Endothelial cell of umbilical vein (primary cell): ENCODE data around the gene CNTN5. TPM values are rescaled to one million over a fixed set of nuclear protein-coding genes. Genes with fewer than 3 reads are reported as not detected.

Source experiments
- BruUV-seq: library from RNA; stranded (reverse); fragments of 400-500 nt; replicated peaks from 2 replicates; lab custom pipeline; 2021; lab: Mats Ljungman, UMichigan
- CTCF ChIA-PET: fragments of 300-600, 350-600 bp; sonication (Branson Sonifier 250); formaldehyde crosslinking; loops from one replicate; lab custom pipeline; 2021; ENCODE audit warnings: antibody characterized with exemption, inconsistent platforms; lab: Charles Lee
- POLR2A ChIA-PET: fragments of 300-600, 350-600 bp; sonication (Branson Sonifier 250); formaldehyde crosslinking; loops from one replicate; lab custom pipeline; 2021; ENCODE audit warnings: antibody characterized with exemption, inconsistent platforms; lab: Charles Lee
- DNase-seq: peaks from one replicate; pipeline ENCODE4 v3.0.0-alpha.2; 2011; ENCODE audit warnings: low read depth, low spot score
- FAIRE-seq: peaks from 2 replicates; lab custom pipeline; 2011; peaks lifted over from hg19 to GRCh38; lab: Jason Lieb, UNC
- H2AFZ ChIP-seq: 2 replicates; pipeline ENCODE4 v1.6.0; 2012; ENCODE audit warnings: low read depth, low read length, control low read depth, inconsistent platforms
- H3K27ac ChIP-seq: 2 replicates; pipeline ENCODE4 v1.5.1; 2011; ENCODE audit warnings: low read depth, mild to moderate bottlenecking, control low read depth, low read length, moderate library complexity; ENCODE audit not compliant: insufficient read depth
- H3K27me3 ChIP-seq, 2 experiments: 2 replicates each; pipeline versions ENCODE4 v1.6.0 to v1.6.1; 2011; ENCODE audit warnings: low read length in 2 of 2, mixed read lengths in 1 of 2; ENCODE audit not compliant: control insufficient read depth in 2 of 2, insufficient read depth in 2 of 2
- H3K36me3 ChIP-seq, 2 experiments: 2 replicates in 1 of 2; 3 replicates in 1 of 2; pipeline ENCODE4 v1.5.1; 2011; ENCODE audit warnings: low read length in 2 of 2, mild to moderate bottlenecking in 1 of 2, moderate library complexity in 1 of 2; ENCODE audit not compliant: control insufficient read depth in 2 of 2, insufficient read depth in 2 of 2; ENCODE audit errors: extremely low read depth in 1 of 2
- H3K4me1 ChIP-seq: 3 replicates; pipeline ENCODE4 v1.5.1; 2011; ENCODE audit warnings: mild to moderate bottlenecking, low read length; ENCODE audit not compliant: control insufficient read depth, insufficient read depth; ENCODE audit errors: extremely low read depth
- H3K4me2 ChIP-seq: 2 replicates; pipeline ENCODE4 v1.6.1; 2011; ENCODE audit warnings: low read length, control low read depth, mixed read lengths; ENCODE audit not compliant: insufficient read depth
- H3K4me3 ChIP-seq, 3 experiments: fragments of 200-600 bp in 1 of 3; sonication (generic), shearing (Covaris generic) in 1 of 3; replicated peaks in 1 of 3; 2 replicates each; pipeline ENCODE4 v1.5.1; 2011 to 2016; ENCODE audit warnings: control low read depth in 3 of 3, low read length in 3 of 3, mild to moderate bottlenecking in 2 of 3, inconsistent platforms in 1 of 3, low read depth in 1 of 3, moderate library complexity in 1 of 3; ENCODE audit not compliant: insufficient read depth in 1 of 3
- H3K79me2 ChIP-seq: 2 replicates; pipeline ENCODE4 v1.6.0; 2012; ENCODE audit warnings: low read length, inconsistent platforms; ENCODE audit not compliant: control insufficient read depth, insufficient read depth
- H3K9ac ChIP-seq: replicated peaks from 2 replicates; pipeline ENCODE3; 2011; ENCODE audit warnings: low read length, control low read depth; ENCODE audit not compliant: insufficient read depth; ENCODE audit errors: extremely low read depth
- H3K9me1 ChIP-seq: replicated peaks from 3 replicates; pipeline ENCODE4 v1.6.0; 2011; ENCODE audit warnings: mild to moderate bottlenecking, low read length; ENCODE audit not compliant: control insufficient read depth, insufficient read depth; ENCODE audit errors: extremely low read depth
- H3K9me3 ChIP-seq: replicated peaks from 2 replicates; pipeline ENCODE4 v1.5.1; 2012; ENCODE audit warnings: low read length, inconsistent platforms; ENCODE audit not compliant: control insufficient read depth, insufficient read depth
- H4K20me1 ChIP-seq: replicated peaks from 2 replicates; pipeline ENCODE3; 2011; ENCODE audit warnings: mild to moderate bottlenecking, low read length; ENCODE audit not compliant: control insufficient read depth, insufficient read depth; ENCODE audit errors: extremely low read depth
- EZH2 ChIP-seq: IDR thresholded peaks from 2 replicates; pipeline ENCODE4 v1.6.1; 2012; ENCODE audit warnings: borderline replicate concordance, low read depth, mild to moderate bottlenecking, moderate library complexity, low read length, inconsistent platforms; ENCODE audit not compliant: severe bottlenecking
- FOS ChIP-seq: IDR thresholded peaks from 2 replicates; pipeline ENCODE4 v1.6.1; 2011; ENCODE audit warnings: mild to moderate bottlenecking, low read length, moderate library complexity, borderline replicate concordance; ENCODE audit not compliant: insufficient read depth
- GATA2 ChIP-seq: IDR thresholded peaks from 2 replicates; pipeline ENCODE4 v1.7.0; 2011; ENCODE audit warnings: low read depth, mild to moderate bottlenecking, moderate library complexity, mixed read lengths, low read length; ENCODE audit not compliant: insufficient read length, insufficient read depth
- JUN ChIP-seq: IDR thresholded peaks from 2 replicates; pipeline ENCODE4 v1.6.1; 2011; ENCODE audit warnings: borderline replicate concordance, low read depth; ENCODE audit not compliant: insufficient read length, insufficient read depth
- MYC ChIP-seq: IDR thresholded peaks from one replicate; pipeline ENCODE4 v1.6.1; 2011; ENCODE audit warnings: mild to moderate bottlenecking, low read depth, low read length
- POLR2A ChIP-seq: IDR thresholded peaks from 2 replicates; pipeline ENCODE4 v1.6.1; 2012; ENCODE audit warnings: low read depth, mild to moderate bottlenecking, control low read depth, low read length
- POLR2AphosphoS5 ChIP-seq: IDR thresholded peaks from 2 replicates; pipeline ENCODE4 v1.6.1; 2012; ENCODE audit warnings: low read depth, mild to moderate bottlenecking, control low read depth, low read length, moderate library complexity; ENCODE audit not compliant: insufficient read depth
- dilution Hi-C: fragments of 300-500 bp; cut with MboI; formaldehyde crosslinking; loops from one replicate; pipeline ENCODE4 v1.15.0; 2019; ENCODE audit warnings: low sequenced_read_pairs; ENCODE audit not compliant: extremely low pct_ligation_motif_present
- intact Hi-C: fragments of 100-400 bp; cut with micrococcal nuclease; formaldehyde crosslinking; loops from one replicate; pipeline ENCODE4 v1.10.0; 2022
- polyA plus RNA-seq, 4 experiments: library from polyadenylated mRNA; depleted of rRNA in 3 of 4; stranded (reverse) in 3 of 4; unstranded in 1 of 4; fragments of >200 nt; gene quantifications; 2 replicates each; pipeline versions ENCODE4 v1.2.1 to v1.2.3, GENCODE V29; 2011 to 2012; ENCODE audit warnings: missing spikeins in 1 of 4
- total RNA-seq: library from RNA; stranded (reverse); gene quantifications from 2 replicates; pipeline ENCODE4 v1.2.3, GENCODE V29; 2021
- TF ChIP-seq, protein P1 (sequence below), 2 donors: IDR thresholded peaks; 1 replicate in 1 of 2; 2 replicates in 1 of 2; pipeline ENCODE4 v1.5.1; 2011; ENCODE audit warnings: low read length in 2 of 2, mild to moderate bottlenecking in 2 of 2, moderate library complexity in 2 of 2, control low read depth in 1 of 2, inconsistent platforms in 1 of 2, low read depth in 1 of 2; ENCODE audit not compliant: insufficient read depth in 1 of 2; ENCODE audit errors: extremely low read depth in 1 of 2
- TF ChIP-seq, protein P2 (sequence below): IDR thresholded peaks from 2 replicates; pipeline ENCODE4 v1.6.1; 2011; ENCODE audit not compliant: insufficient read depth, insufficient read length

CNTN5 gene
- total and polyA plus RNA-seq, 2 donors (not counting 3 experiments of a cell fraction or from before 2014, with no cell fraction given) = not detected

DNA sequence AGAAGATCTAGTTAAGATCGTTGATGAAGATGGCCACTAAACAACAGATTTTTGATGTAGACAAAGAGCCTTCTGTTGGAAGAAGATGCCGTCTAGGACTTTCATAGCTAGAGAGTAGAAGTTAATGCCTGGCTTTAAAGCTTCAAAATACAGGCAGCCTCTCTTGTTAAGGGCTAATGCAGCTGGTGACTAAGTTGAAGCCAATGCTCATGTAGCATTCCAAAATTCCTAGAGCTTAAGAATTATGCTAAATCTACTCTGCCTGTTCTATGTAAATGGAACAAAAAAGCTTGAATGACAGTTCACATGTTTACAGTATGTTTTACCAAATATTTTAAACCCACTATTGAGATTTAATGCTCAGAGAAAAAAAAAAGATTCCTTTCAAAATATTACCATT lies 492.6 kb downstream of the CNTN5 start:
- Histone ChIP-seq H3K27me3 (no peaks in the 10 kb centered on the region), H3K36me3 (no peaks in the 10 kb centered on the region), H2AFZ (no peak overlapping the region), H4K20me1 (no peaks in the 10 kb centered on the region), H3K4me3 (no peak overlapping the region), H3K4me2 (no peak overlapping the region), H3K27ac (no peak overlapping the region), H3K9ac (no peak overlapping the region), H3K9me3 (peaks cover 4% of the 10 kb centered on the region), H3K79me2 (no peaks in the 10 kb centered on the region), H3K4me1 (no peaks in the 10 kb centered on the region), H3K9me1 (no peaks in the 10 kb centered on the region)
- DNase-seq (no peak), FAIRE-seq (no peak)
- ChIA-PET CTCF (no interaction called here), POLR2A (no interaction called here)
- no peak for TF ChIP-seq POLR2A
- TF ChIP-seq, protein P1, sequence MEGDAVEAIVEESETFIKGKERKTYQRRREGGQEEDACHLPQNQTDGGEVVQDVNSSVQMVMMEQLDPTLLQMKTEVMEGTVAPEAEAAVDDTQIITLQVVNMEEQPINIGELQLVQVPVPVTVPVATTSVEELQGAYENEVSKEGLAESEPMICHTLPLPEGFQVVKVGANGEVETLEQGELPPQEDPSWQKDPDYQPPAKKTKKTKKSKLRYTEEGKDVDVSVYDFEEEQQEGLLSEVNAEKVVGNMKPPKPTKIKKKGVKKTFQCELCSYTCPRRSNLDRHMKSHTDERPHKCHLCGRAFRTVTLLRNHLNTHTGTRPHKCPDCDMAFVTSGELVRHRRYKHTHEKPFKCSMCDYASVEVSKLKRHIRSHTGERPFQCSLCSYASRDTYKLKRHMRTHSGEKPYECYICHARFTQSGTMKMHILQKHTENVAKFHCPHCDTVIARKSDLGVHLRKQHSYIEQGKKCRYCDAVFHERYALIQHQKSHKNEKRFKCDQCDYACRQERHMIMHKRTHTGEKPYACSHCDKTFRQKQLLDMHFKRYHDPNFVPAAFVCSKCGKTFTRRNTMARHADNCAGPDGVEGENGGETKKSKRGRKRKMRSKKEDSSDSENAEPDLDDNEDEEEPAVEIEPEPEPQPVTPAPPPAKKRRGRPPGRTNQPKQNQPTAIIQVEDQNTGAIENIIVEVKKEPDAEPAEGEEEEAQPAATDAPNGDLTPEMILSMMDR (IDR thresholded peaks at IDR 0.05; ENCODE audit: extremely low read depth in 1 of 2, insufficient read depth in 1 of 2, low read depth in 1 of 2, low read length in 2 of 2) = no peak
- TF ChIP-seq, protein P2, sequence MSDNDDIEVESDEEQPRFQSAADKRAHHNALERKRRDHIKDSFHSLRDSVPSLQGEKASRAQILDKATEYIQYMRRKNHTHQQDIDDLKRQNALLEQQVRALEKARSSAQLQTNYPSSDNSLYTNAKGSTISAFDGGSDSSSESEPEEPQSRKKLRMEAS = no peak
- TF ChIP-seq FOS = no peak
- TF ChIP-seq GATA2 = no peak
- no peak for TF ChIP-seq JUN
- no peak for TF ChIP-seq POLR2AphosphoS5
- no peak for TF ChIP-seq MYC
- no peak for TF ChIP-seq EZH2
- no TSS peak for BruUV-seq
- dilution Hi-C loops (no loop called here), intact Hi-C loops (no loop called here)
